Measurements from ENCODE around the gene SSTR4. TPM values are rescaled to one million over a fixed set of nuclear protein-coding genes. Genes with fewer than 3 reads are reported as not detected.

Gene SSTR4
- total and polyA plus RNA-seq, 2 donors (not counting 1 experiment from before 2014, with no cell fraction given), result not detected

GRCh38 chr20:23061262-23061661, 26.1 kb downstream of the SSTR4 start:
- DNase-seq (ENCODE audit: low read depth in 2 of 2), result no peak
- Histone ChIP-seq H3K27ac (ENCODE audit: insufficient read depth, low read length) (peak overlapping the region; percentile 46), H3K9ac (ENCODE audit: insufficient read depth, low read length) (no peak overlapping the region), H3K4me2 (ENCODE audit: extremely low read depth, insufficient read depth, low read length) (peak overlapping the region; percentile 20), H3K4me3 (replicated peaks in 1 of 4; ENCODE audit: control extremely low read depth in 1 of 4, insufficient read depth in 1 of 4, low read depth in 3 of 4, low read length in 4 of 4) (no peak overlapping the region), H3K4me1 (ENCODE audit: control insufficient read depth, extremely low read depth, insufficient read depth, low read length) (peaks cover 15% of the 10 kb centered on the region), H4K20me1 (ENCODE audit: control insufficient read depth, extremely low read depth, insufficient read depth, low read length) (no peaks in the 10 kb centered on the region), H3K27me3 (ENCODE audit: control insufficient read depth, insufficient read depth, low read length) (peaks cover 2% of the 10 kb centered on the region), H2AFZ (ENCODE audit: low read length) (no peak overlapping the region), H3K9me3 (ENCODE audit: control insufficient read depth, insufficient read depth, low read depth, low read length) (no peaks in the 10 kb centered on the region), H3K36me3 (ENCODE audit: control insufficient read depth, insufficient read depth, low read length) (no peaks in the 10 kb centered on the region), H3K79me2 (ENCODE audit: control insufficient read depth, insufficient read depth, low read length) (no peaks in the 10 kb centered on the region)
- TF ChIP-seq EZH2 (IDR thresholded peaks at IDR 0.05; ENCODE audit: low read length, missing control alignments), result no peak
- TF ChIP-seq CTCF (conservative IDR thresholded peaks at IDR 0.05 in 1 of 2, IDR thresholded peaks at IDR 0.05 in 1 of 2; ENCODE audit: low read depth in 1 of 2, low read length in 2 of 2), result no peak

GRCh38 chr20:23061734-23062561, 26.8 kb downstream of the SSTR4 start:
- Histone ChIP-seq H4K20me1 (ENCODE audit: control insufficient read depth, extremely low read depth, insufficient read depth, low read length) (no peaks in the 10 kb centered on the region), H3K36me3 (ENCODE audit: control insufficient read depth, insufficient read depth, low read length) (no peaks in the 10 kb centered on the region), H3K9me3 (ENCODE audit: control insufficient read depth, insufficient read depth, low read depth, low read length) (no peaks in the 10 kb centered on the region), H3K4me2 (ENCODE audit: extremely low read depth, insufficient read depth, low read length) (peak overlapping the region; percentile 20), H3K79me2 (ENCODE audit: control insufficient read depth, insufficient read depth, low read length) (no peaks in the 10 kb centered on the region), H3K27me3 (ENCODE audit: control insufficient read depth, insufficient read depth, low read length) (peaks cover 2% of the 10 kb centered on the region), H3K27ac (ENCODE audit: insufficient read depth, low read length) (peak overlapping the region; percentile 46), H3K9ac (ENCODE audit: insufficient read depth, low read length) (no peak overlapping the region), H3K4me1 (ENCODE audit: control insufficient read depth, extremely low read depth, insufficient read depth, low read length) (peaks cover 15% of the 10 kb centered on the region), H2AFZ (ENCODE audit: low read length) (no peak overlapping the region), H3K4me3 (replicated peaks in 1 of 4; ENCODE audit: control extremely low read depth in 1 of 4, insufficient read depth in 1 of 4, low read depth in 3 of 4, low read length in 4 of 4) (no peak overlapping the region)
- TF ChIP-seq EZH2 (IDR thresholded peaks at IDR 0.05; ENCODE audit: low read length, missing control alignments), result no peak
- peak; percentile 50 to 68 for TF ChIP-seq CTCF (conservative IDR thresholded peaks at IDR 0.05 in 1 of 2, IDR thresholded peaks at IDR 0.05 in 1 of 2; ENCODE audit: low read depth in 1 of 2, low read length in 2 of 2)
- peak; percentile 68 to 81 for DNase-seq (ENCODE audit: low read depth in 2 of 2)

- peaks cover 2% of the 10 kb centered on the region for H3K27me3 ChIP-seq (ENCODE audit: control insufficient read depth, insufficient read depth, low read length)
- H3K79me2 ChIP-seq (ENCODE audit: control insufficient read depth, insufficient read depth, low read length), result no peaks in the 10 kb centered on the region
- H3K36me3 ChIP-seq (ENCODE audit: control insufficient read depth, insufficient read depth, low read length), result no peaks in the 10 kb centered on the region
- no peak overlapping the region for H3K9ac ChIP-seq (ENCODE audit: insufficient read depth, low read length)
- H3K27ac ChIP-seq (ENCODE audit: insufficient read depth, low read length), result no peak overlapping the region
- H3K4me3 ChIP-seq (replicated peaks in 1 of 4; ENCODE audit: control extremely low read depth in 1 of 4, insufficient read depth in 1 of 4, low read depth in 3 of 4, low read length in 4 of 4), result no peak overlapping the region
- DNase-seq (ENCODE audit: low read depth in 2 of 2), result no peak
- no peak overlapping the region for H3K4me2 ChIP-seq (ENCODE audit: extremely low read depth, insufficient read depth, low read length)
- peaks cover 15% of the 10 kb centered on the region for H3K4me1 ChIP-seq (ENCODE audit: control insufficient read depth, extremely low read depth, insufficient read depth, low read length)
- no peak overlapping the region for H2AFZ ChIP-seq (ENCODE audit: low read length)
- no peaks in the 10 kb centered on the region for H3K9me3 ChIP-seq (ENCODE audit: control insufficient read depth, insufficient read depth, low read depth, low read length)
- TF ChIP-seq CTCF (conservative IDR thresholded peaks at IDR 0.05 in 1 of 2, IDR thresholded peaks at IDR 0.05 in 1 of 2; ENCODE audit: low read depth in 1 of 2, low read length in 2 of 2) (no peak), EZH2 (IDR thresholded peaks at IDR 0.05; ENCODE audit: low read length, missing control alignments) (no peak)
- no peaks in the 10 kb centered on the region for H4K20me1 ChIP-seq (ENCODE audit: control insufficient read depth, extremely low read depth, insufficient read depth, low read length)
Measured at GRCh38 chr20:23062632-23063031, 27.5 kb downstream of the SSTR4 start.
